ENCODE results near the gene PRPSAP1.

PRPSAP1 gene

DNA sequence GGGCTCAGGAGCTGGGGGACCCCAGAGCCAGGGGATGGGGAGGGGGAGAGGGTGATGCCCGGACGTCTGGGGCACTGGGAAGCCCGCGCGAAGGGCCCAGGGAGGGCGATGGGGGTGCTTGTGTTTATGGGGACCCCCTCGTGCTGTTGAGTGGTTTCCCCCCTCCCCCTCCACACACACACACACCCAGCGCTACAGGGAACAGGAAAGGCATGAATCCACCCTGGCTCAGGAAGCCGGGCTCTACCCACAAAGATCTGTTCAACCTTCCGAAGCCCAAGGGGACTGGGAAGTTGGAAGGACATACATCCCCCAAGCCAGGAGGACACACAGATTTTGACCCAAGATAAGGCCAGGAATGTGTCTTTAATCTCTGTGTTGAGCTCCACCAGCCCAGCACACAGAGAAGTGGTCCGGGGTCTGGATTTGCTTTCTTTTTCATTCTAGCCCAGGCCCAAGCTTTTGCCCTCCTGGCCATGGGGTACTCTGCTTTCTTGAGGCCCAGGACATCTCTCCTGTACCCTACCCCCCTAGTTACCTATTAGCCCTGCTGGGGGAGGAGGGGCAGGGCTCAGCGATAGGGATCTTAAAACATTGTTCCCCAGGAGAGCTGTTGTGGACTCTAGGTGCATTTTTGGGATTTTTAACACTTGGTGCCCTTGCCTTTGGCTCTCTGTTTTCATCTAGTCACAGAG, 87.3 kb downstream of the PRPSAP1 start:
- peak; percentile 47 for DNase-seq (ENCODE audit: low read depth)
- TF ChIP-seq, protein P1, sequence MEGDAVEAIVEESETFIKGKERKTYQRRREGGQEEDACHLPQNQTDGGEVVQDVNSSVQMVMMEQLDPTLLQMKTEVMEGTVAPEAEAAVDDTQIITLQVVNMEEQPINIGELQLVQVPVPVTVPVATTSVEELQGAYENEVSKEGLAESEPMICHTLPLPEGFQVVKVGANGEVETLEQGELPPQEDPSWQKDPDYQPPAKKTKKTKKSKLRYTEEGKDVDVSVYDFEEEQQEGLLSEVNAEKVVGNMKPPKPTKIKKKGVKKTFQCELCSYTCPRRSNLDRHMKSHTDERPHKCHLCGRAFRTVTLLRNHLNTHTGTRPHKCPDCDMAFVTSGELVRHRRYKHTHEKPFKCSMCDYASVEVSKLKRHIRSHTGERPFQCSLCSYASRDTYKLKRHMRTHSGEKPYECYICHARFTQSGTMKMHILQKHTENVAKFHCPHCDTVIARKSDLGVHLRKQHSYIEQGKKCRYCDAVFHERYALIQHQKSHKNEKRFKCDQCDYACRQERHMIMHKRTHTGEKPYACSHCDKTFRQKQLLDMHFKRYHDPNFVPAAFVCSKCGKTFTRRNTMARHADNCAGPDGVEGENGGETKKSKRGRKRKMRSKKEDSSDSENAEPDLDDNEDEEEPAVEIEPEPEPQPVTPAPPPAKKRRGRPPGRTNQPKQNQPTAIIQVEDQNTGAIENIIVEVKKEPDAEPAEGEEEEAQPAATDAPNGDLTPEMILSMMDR (conservative IDR thresholded peaks at IDR 0.05; ENCODE audit: low read length): no peak
- H3K4me3 ChIP-seq (ENCODE audit: low read length): peak overlapping the region; percentile 73

DNA sequence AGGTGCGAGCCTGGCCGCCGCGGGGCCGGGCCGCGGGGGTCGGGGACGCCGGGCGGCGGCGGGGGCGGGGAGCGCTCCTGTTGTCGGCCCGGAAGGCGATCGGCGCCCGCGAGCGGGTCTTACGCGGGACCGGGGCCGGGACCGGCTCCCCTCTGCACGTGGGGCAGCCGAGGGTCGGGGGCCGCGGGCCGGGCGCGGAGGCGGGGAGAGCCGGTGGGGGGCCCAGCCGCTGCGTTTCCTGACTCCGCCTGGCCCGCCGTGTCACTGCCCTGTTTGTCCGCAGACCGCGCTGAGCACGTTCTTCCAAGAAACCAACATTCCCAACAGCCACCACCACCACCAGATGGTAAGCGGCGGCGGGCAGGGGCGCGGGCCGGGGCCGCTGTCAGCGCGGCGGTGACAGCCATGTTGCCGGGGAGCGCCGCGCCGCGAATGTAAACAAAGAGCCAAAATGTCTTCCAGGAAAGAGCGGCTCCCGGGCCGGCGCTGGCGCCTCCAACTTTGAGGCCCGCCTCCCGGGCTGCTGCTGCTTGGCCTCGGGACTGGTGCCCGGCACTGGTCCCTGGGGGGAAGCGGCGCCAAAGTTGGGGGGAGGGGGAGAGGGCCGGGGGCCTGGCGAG, 88.0 kb downstream of the PRPSAP1 start:
- DNase-seq (ENCODE audit: low read depth): peak; percentile 55
- peak overlapping the region; percentile 73 for H3K4me3 ChIP-seq (ENCODE audit: low read length)
- TF ChIP-seq, protein P1 (conservative IDR thresholded peaks at IDR 0.05; ENCODE audit: low read length): no peak

DNA sequence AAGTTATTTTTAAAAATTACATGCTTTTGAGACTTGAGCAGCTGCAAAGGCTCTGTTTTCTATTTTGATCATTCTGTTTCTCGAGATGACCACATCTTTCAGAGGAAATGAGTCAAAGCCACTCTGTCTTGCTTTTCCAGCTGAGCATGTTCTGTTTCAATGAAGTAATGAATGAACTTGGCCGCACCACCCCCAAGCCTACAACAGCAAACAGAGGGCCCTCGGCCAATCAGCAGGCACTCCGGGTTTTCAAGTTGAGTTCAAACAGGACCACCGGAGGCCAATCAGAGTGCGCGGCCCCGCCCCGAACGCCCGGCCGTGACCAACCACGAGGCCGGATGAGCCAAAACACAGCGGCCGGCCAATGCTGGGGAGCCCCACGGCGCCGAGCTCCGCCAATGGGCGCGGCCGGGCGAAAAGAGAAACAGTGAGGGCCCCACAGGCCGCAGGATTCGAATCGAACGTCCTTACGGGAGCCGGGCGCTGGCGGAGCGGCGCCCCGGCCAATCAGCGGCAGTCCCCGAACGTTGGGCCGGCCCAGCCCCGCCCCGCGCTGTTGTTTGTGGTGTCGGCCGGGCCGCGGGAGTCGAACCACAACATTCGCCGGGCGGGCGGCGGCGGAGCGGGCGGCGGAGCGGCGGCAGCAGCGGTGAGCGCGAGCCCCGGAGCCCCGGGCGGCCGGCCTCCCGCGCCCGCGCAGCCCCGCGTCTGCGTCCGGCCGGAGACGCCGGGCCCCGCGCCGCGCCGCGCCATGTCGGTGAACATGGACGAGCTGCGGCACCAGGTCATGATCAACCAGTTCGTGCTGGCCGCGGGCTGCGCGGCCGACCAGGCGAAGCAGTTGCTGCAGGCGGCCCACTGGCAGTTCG, 88.7 kb downstream of the PRPSAP1 start, which contains the start of gene UBALD2:
UBALD2 (plus strand) TSS at position 594 of the 869 bp plus-strand sequence; CDS start at position 752, 158 bp downstream.
- peak; percentile 100 for DNase-seq (ENCODE audit: low read depth)
- TF ChIP-seq, protein P1 (conservative IDR thresholded peaks at IDR 0.05; ENCODE audit: low read length): no peak
- H3K4me3 ChIP-seq (ENCODE audit: low read length): peak within 1 kb of the TSS; percentile 73

DNA sequence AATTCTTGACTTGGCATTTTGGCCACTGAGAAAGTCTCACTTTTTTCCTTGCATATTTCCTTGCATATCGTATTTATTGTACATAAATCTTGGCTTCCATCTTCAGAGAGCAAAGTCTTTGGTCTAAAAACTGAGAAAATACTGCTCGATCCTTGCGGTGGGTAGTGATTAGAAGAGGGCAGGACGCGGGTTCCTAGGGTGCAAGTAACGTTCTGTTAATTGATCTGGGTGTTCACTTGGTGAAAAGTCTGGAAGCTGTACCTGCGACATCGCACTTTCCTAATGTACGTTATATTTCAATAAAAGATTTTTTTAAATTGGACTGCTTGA, 89.3 kb downstream of the PRPSAP1 start:
- H3K4me3 ChIP-seq (ENCODE audit: low read length): peak overlapping the region; percentile 47
- TF ChIP-seq, protein P1 (conservative IDR thresholded peaks at IDR 0.05; ENCODE audit: low read length): no peak
- DNase-seq (ENCODE audit: low read depth): no peak

DNA sequence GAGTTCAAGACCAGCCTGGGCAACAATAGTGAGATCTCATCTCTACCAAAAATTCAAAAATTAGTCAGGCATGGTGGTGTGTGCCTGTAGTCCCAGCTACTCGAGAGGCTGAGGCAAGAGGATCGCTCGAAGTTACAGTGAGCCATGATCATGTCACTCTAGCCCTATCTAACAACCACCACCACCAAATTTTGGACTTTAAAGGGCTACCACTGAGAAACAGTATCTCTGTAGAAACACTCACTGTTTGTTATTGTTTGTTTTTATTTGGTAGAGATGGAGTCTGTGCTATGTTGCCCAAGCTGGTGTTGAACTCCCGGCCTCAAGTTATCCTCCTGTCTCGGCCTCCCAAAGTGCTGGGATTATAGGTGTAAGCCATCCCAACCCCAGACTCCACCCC, 89.8 kb downstream of the PRPSAP1 start:
- no peak overlapping the region for H3K4me3 ChIP-seq (ENCODE audit: low read length)
- TF ChIP-seq, protein P1 (conservative IDR thresholded peaks at IDR 0.05; ENCODE audit: low read length): no peak
- DNase-seq (ENCODE audit: low read depth): no peak

DNA sequence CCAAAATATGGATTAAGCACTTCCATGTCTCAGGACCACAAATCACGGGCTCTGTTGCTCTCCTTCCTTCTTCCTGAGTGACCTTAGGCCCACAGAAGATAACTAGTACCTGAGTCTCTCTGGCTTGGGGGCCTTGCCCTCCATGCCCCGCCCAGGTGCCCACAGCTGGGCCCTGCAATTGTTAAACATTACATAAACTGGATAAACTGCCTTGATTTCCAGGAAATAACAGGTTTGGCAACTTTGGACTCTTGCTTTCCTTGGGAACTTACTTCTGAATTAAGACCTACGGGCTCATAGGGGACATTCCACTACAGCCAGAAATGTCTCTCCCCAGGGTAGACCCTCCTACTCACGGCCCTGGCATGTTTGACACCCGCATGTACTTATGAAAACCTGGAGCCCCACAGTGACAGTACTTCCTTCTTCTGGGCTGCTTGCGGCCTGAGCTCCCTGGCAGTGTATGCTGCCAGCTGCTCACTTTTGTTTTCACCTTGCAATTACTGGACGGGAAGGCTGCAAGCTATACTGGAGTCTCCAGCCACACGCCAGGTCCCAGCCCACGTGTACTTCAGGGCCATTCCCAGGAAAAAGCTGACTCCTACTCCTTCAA, 90.9 kb downstream of the PRPSAP1 start:
- TF ChIP-seq, protein P1 (conservative IDR thresholded peaks at IDR 0.05; ENCODE audit: low read length): no peak
- no peak overlapping the region for H3K4me3 ChIP-seq (ENCODE audit: low read length)
- DNase-seq (ENCODE audit: low read depth): no peak
